Activated CD4-positive, alpha-beta T cell treated with anti-CD3 and anti-CD28 coated beads, Interleukin-10, Interleukin-2, amounts not matched to agents 100 ng/mL and 50 ng/mL, durations not matched to agents 16 hours and 8 hours (primary cell): Measurements from ENCODE around the gene GYPB.
"Not testable (repeated sequence)": the region's sequence is repeated elsewhere in the genome, so short reads cannot be mapped to it uniquely, and the experiment has no call there.

ENCODE experiments used
- DNase-seq: peaks from one replicate; pipeline ENCODE4 v3.0.0-alpha.2; 2020

The GYPB gene

GRCh38 chr4:144019277-144019676 is at the start of gene GYPB:
GYPB (minus strand) TSS chr4:144019380; CDS start chr4:144019287, 93 bp downstream.
- not testable (repeated sequence) for DNase-seq

- DNase-seq, result not testable (repeated sequence)
Measured at GRCh38 chr4:144061556-144061955, 42.4 kb upstream of the GYPB start.

DNA sequence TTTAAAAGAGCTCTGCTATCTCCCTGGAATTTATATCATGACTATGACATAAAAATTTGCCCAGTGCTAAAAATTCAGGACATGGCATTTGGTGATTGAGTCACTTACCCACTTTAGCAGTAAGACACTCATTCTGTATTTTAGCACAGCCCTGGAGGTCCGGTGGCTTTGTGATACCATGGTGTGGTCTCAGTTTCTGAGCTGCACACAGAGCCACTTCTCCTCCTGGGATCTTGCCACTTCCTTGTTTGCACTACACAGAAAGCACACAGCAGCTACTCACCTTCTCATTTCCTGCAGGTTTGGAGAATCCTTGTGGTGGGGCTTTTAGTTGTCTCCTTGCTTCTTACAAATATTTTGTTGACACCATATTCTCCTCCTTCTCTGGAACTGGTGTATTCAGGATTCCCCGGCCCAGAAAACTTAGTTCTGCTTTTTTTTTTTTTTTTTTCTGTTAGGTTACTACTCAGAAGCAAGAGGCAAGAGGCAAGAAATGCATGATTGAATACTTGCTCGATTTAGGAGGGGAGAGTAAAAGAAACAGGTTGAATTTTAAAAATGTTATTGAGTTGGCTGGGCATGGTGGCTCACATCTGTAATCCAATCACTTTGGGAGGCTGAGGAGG is 41.2 kb upstream of the GYPB start:
- not testable (repeated sequence) for DNase-seq

DNA sequence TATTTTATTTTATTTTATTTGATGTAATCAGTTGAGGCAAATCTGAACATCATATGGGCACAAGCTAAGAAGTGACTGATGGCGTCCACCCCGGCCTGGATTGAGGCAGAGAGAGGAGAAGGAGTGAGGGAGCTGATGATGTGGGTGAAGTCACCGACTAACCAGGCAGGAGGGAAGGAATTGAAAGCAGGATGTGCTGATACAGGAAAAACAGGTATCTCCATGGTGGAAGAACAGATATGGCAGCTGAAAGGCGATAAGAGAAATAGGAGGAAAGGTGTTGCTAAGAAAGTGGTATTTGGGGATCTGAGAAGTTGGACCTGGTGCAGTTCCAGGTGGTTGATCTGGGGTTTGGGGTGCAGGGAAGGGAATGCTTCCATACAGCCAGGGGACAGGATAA is 37.6 kb upstream of the GYPB start:
- no peak for DNase-seq

- not testable (repeated sequence) for DNase-seq
Measured at GRCh38 chr4:144055336-144055735, 36.2 kb upstream of the GYPB start.

DNA sequence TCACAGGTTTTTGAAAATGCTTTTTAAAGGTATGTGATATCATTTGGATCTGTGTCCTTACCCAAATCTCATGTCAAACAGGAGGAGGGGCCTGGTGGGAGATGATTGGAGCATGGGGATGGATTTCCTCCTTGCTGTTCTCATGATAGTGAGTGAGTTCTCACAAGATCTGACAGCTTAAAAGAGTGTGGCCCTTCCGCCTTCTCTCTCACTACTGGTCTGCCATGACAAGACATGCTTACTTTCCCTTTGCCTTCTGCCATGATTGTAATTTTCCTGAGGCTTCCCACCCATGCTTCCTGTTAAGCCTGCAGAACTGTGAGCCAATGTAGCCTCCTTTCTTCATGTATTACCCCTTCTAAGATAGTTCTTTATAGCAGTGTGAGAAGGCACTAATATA is 32.3 kb upstream of the GYPB start:
- DNase-seq, result not testable (repeated sequence)

DNA sequence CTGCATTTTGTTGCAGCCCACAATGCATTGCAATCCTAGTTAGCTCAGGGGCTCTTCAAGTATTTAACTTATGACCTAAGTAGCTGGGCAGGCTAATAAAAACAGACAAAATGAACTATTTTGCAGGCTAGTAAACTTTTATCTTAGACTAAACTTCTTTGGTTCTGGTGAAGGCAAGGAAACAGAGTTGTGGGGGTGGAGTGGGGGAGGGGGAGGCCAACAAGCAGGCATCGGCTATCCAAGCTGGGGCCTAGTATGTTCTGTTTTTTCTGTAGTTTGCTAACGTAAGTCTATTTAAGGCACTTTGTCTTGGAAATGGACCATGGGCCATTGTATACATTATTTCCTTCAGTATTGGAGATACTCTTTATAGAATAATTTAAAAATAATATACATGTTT is 31.5 kb upstream of the GYPB start:
- DNase-seq, result not testable (repeated sequence)

- not testable (repeated sequence) for DNase-seq
Measured at GRCh38 chr4:144049495-144050424, 30.6 kb upstream of the GYPB start.

GRCh38 chr4:144044936-144045335 is 25.8 kb upstream of the GYPB start:
- not testable (repeated sequence) for DNase-seq

- DNase-seq, result not testable (repeated sequence)
Measured at GRCh38 chr4:144032580-144032979, 13.4 kb upstream of the GYPB start.

DNA sequence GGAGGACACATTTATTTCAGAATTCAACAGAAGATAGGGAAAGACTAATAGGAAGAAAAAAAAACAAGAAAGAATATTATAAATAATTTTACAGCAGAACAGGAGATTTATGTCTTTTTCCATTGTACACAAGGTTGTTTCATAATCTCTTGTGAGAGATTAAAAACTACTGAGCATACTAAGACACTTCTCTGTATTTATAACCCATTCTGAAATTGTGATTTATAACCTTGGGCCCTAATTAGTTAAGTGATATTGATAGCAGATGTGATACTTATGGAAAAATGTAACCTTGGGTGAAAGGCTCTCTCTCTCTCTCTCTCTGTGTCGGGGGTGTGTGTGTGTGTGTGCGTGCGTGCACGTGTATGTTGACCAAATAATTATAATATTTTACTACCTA is 12.7 kb upstream of the GYPB start:
- not testable (repeated sequence) for DNase-seq

GRCh38 chr4:144031369-144031768 is 12.2 kb upstream of the GYPB start:
- not testable (repeated sequence) for DNase-seq

DNA sequence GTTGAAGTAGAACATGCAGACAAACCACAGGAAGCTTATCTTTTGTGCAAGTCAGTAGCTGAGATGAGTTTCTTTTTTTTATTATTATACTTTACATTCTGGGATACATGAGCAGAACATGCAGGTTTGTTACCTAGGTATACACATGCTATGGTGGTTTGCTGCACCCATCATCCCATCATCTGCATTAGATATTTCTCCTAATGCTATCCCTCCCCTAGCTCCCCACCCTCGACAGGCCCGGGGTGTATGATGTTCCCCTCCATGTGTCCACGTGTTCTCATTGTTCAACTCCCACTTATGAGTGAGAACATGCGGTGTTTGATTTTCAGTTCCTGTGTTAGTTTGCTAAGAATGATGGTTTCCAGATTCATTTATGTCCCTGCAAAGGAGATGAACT is 11.5 kb upstream of the GYPB start:
- DNase-seq, result not testable (repeated sequence)

DNA sequence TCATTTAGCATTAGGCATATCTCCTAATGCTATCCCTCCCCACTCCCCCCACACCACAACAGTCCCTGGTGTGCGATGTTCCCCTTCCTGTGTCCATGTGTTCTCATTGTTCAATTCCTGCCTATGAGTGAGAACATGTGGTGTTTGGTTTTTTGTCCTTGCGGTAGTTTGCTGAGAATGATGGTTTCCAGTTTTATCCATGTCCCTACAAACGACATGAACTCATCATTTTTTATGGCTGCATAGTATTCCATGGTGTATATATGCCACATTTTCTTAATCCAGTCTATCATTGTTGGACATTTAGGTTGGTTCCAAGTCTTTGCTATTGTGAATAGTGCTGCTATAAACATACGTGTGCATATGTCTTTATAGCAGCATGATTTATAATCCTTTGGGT is 7.5 kb upstream of the GYPB start:
- DNase-seq, result not testable (repeated sequence)

GRCh38 chr4:144024399-144025053 is 5.3 kb upstream of the GYPB start:
- DNase-seq, result not testable (repeated sequence)

GRCh38 chr4:144022772-144023400 is 3.7 kb upstream of the GYPB start:
- DNase-seq, result not testable (repeated sequence)

GRCh38 chr4:144021336-144021990 is 2.3 kb upstream of the GYPB start:
- DNase-seq, result not testable (repeated sequence)

GRCh38 chr4:144018223-144019000 is 768 bp downstream of the GYPB start:
- not testable (repeated sequence) for DNase-seq

GRCh38 chr4:144017271-144017670 is 1.9 kb downstream of the GYPB start:
- DNase-seq, result not testable (repeated sequence)

DNA sequence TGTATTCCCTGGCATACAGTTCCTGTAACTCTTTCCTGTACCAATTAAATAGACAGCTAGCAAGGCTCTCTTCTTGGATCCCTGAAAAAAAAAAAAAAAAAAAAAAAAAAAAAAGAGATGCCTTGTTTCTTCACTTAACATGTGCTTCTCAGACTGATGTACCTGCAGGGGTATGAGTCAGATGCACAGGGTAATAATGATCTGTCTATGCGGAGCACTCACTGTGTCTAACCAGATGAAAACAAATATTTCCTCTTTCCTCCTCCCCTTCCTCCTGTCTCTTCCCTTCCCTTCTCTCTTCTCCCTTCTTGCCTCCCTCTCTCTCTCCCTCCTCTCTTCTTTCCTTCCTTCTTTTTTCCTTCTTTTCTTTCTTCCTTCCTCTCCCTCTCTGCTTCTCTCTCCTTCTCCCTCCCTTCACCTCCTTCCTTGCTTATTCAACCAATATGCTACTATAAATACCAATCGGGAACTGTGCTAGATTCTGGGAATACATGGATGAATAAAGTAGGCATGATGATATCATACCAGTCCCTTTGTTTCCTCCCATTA is 3.0 kb downstream of the GYPB start:
- DNase-seq, result not testable (repeated sequence)

GRCh38 chr4:144014808-144015207 is 4.4 kb downstream of the GYPB start:
- DNase-seq, result no peak
